Ramos (cell line): ENCODE data around the gene GRP.

Source experiments
- in situ Hi-C: fragments of 300-500 bp; cut with MboI; formaldehyde crosslinking; loops from one replicate; pipeline ENCODE4 v1.14.3; 2022; ENCODE audit warnings: low sequenced_read_pairs; ENCODE audit not compliant: unreplicated experiment

The GRP gene

GRCh38 chr18:59219672-59220163 lies at the start of gene GRP:
Gene GRP (plus strand): TSS chr18:59220158. CDS start chr18:59220266, 108 bp downstream.
- in situ Hi-C loops = no loop called here

GRCh38 chr18:59172664-59173249 lies 47.2 kb upstream of the GRP start:
- in situ Hi-C loops = no loop called here

- in situ Hi-C loops = no loop called here
Observed at GRCh38 chr18:59177485-59177884, 42.5 kb upstream of the GRP start.

GRCh38 chr18:59180150-59180845 lies 39.7 kb upstream of the GRP start:
- in situ Hi-C loops = no loop called here

- in situ Hi-C loops = no loop called here
Observed at GRCh38 chr18:59182673-59183072, 37.3 kb upstream of the GRP start.

- in situ Hi-C loops = no loop called here
Observed at GRCh38 chr18:59189008-59189407, 30.9 kb upstream of the GRP start.

GRCh38 chr18:59189746-59190145 lies 30.2 kb upstream of the GRP start:
- in situ Hi-C loops = no loop called here

- in situ Hi-C loops = no loop called here
Observed at GRCh38 chr18:59196161-59196725, 23.7 kb upstream of the GRP start.

- in situ Hi-C loops = no loop called here
Observed at GRCh38 chr18:59197636-59198035, 22.3 kb upstream of the GRP start.

- in situ Hi-C loops = no loop called here
Observed at GRCh38 chr18:59198215-59198614, 21.7 kb upstream of the GRP start.

GRCh38 chr18:59200787-59201186 lies 19.2 kb upstream of the GRP start:
- in situ Hi-C loops = no loop called here

- in situ Hi-C loops = no loop called here
Observed at GRCh38 chr18:59202258-59202820, 17.6 kb upstream of the GRP start.

- in situ Hi-C loops = no loop called here
Observed at GRCh38 chr18:59207506-59207905, 12.5 kb upstream of the GRP start.

GRCh38 chr18:59208602-59209125 lies 11.3 kb upstream of the GRP start:
- in situ Hi-C loops = no loop called here

- in situ Hi-C loops = no loop called here
Observed at GRCh38 chr18:59210299-59210698, 9.7 kb upstream of the GRP start.

GRCh38 chr18:59211629-59212028 lies 8.3 kb upstream of the GRP start:
- in situ Hi-C loops = no loop called here

- in situ Hi-C loops = no loop called here
Observed at GRCh38 chr18:59218018-59218417, 1.9 kb upstream of the GRP start.

GRCh38 chr18:59220164-59220783 lies 316 bp downstream of the GRP start:
- in situ Hi-C loops = no loop called here

GRCh38 chr18:59220784-59221765 lies 1.1 kb downstream of the GRP start:
- in situ Hi-C loops = no loop called here
